Measurements from ENCODE around the gene LSMEM2.

The LSMEM2 gene

GRCh38 chr3:50333744-50334328 lies 54.9 kb downstream of the LSMEM2 start:
- DNase-seq (ENCODE audit: low read depth) = no peak
- TF ChIP-seq CTCF (IDR thresholded peaks at IDR 0.05; ENCODE audit: low read depth, low read length) (no peak), POLR2A (IDR thresholded peaks at IDR 0.05; ENCODE audit: extremely low read depth, insufficient read length) (no peak), MYC (IDR thresholded peaks at IDR 0.05; ENCODE audit: low read depth, low read length) (no peak)
- TF ChIP-seq, protein P1, sequence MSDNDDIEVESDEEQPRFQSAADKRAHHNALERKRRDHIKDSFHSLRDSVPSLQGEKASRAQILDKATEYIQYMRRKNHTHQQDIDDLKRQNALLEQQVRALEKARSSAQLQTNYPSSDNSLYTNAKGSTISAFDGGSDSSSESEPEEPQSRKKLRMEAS (IDR thresholded peaks at IDR 0.05; ENCODE audit: low read depth, low read length) = no peak
- H3K4me3 ChIP-seq (ENCODE audit: low read depth, low read length) = peak overlapping the region; percentile 3

DNA sequence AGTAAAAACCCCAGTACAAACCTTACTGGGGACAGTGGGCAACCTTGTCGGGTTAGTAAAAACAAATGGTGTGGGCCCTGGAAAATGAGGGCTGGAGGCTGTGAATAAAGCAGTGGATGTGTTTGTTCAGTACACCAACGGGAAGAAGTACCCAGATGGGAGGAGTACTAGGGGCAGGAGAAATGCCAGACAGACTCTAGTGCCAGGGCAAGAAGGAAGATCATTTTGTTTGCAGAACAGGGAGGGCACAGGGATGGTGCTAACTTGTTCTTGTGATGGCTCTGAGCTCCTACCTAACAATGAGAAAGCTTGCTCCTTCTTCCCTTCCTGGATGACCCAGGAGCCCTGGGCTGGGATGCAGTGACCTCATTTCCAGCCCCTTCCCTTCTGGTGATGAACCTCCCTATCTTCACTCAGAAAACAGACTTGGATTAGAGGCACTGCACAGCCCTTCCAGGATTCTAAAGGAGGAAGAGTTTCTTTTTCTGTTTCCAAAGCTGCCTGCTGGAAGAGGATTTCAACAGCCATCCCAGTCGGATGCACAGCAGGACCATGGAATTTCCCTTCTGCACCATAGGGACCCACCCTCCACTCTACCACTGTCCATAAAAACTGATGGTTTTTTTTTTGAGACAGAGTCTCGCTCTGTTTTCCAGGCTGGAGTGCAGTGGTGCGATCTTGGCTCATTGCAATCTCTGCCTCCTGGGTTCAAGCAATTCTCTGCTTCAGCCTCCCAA lies 55.6 kb downstream of the LSMEM2 start:
- DNase-seq (ENCODE audit: low read depth) = no peak
- TF ChIP-seq POLR2A (IDR thresholded peaks at IDR 0.05; ENCODE audit: extremely low read depth, insufficient read length) (no peak), MYC (IDR thresholded peaks at IDR 0.05; ENCODE audit: low read depth, low read length) (no peak), CTCF (IDR thresholded peaks at IDR 0.05; ENCODE audit: low read depth, low read length) (no peak)
- TF ChIP-seq, protein P1 (IDR thresholded peaks at IDR 0.05; ENCODE audit: low read depth, low read length) = no peak
- peak overlapping the region; percentile 21 for H3K4me3 ChIP-seq (ENCODE audit: low read depth, low read length)

- TF ChIP-seq, protein P1 (IDR thresholded peaks at IDR 0.05; ENCODE audit: low read depth, low read length) = no peak
- TF ChIP-seq MYC (IDR thresholded peaks at IDR 0.05; ENCODE audit: low read depth, low read length) = no peak
- no peak for TF ChIP-seq POLR2A (IDR thresholded peaks at IDR 0.05; ENCODE audit: extremely low read depth, insufficient read length)
- TF ChIP-seq CTCF (IDR thresholded peaks at IDR 0.05; ENCODE audit: low read depth, low read length) = no peak
- peak overlapping the region; percentile 95 for H3K4me3 ChIP-seq (ENCODE audit: low read depth, low read length)
- no peak for DNase-seq (ENCODE audit: low read depth)
These were observed 57.7 kb downstream of the LSMEM2 start for GRCh38 chr3:50336452-50337174.

DNA sequence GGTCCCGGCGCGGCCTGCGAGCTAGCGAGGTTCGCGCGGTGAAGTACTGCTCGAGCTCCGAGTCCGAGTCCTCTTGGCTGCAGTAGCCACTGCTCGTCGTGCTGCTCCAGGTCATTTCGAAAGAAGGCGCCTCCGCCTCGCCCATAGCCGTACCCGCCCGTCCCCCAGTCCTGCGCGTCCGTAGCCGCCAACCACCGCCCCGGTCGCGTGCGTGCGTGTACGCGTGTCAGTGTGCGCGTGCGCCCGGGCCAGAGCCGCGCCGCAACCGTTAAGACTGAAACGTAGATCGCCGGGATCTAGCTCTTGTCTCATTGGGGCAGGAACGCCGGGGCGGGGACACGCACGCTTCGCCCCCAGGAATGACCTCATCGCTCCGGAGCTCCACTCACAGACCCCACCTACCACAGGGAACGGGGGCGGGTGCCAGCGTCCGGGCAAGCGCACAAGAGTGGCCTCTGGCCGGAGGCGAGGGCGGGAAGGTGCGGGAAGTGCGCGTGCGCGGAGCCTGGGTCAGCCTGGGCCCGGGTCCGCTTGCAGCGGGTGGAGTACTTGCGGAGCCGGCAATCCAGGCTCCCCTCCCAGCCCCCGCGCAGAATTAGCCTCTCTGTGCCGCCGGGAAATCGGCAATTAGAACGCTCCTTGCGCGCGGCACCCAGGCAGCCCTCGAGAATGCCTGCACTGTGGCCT lies 58.4 kb downstream of the LSMEM2 start:
- peak overlapping the region; percentile 99 for H3K4me3 ChIP-seq (ENCODE audit: low read depth, low read length)
- TF ChIP-seq, protein P1 (IDR thresholded peaks at IDR 0.05; ENCODE audit: low read depth, low read length) = peak; percentile 82
- TF ChIP-seq CTCF (IDR thresholded peaks at IDR 0.05; ENCODE audit: low read depth, low read length) (no peak), MYC (IDR thresholded peaks at IDR 0.05; ENCODE audit: low read depth, low read length) (peak; percentile 65), POLR2A (IDR thresholded peaks at IDR 0.05; ENCODE audit: extremely low read depth, insufficient read length) (peak; percentile 79)
- peak; percentile 99 for DNase-seq (ENCODE audit: low read depth)
